Stimulated activated CD4-positive, alpha-beta T cell treated with anti-CD3 and anti-CD28 coated beads, Interleukin-2, amount 100 ng/mL, for 24 hours (primary cell): Measurements from ENCODE around the gene CHAF1B.

ENCODE experiments used
- DNase-seq, 2 donors: peaks; one replicate each; pipeline ENCODE4 v3.0.0-alpha.2; 2020

Gene CHAF1B

GRCh38 chr21:36463991-36464390 is 78.8 kb downstream of the CHAF1B start:
- DNase-seq: no peak

- no peak for DNase-seq
Measured at GRCh38 chr21:36464590-36464989, 79.4 kb downstream of the CHAF1B start.

GRCh38 chr21:36465478-36465877 is 80.3 kb downstream of the CHAF1B start:
- DNase-seq: no peak

GRCh38 chr21:36466061-36466511 is 80.9 kb downstream of the CHAF1B start:
- DNase-seq: no peak
